NCI-H526 treated with DMSO at 0.1 percent for 48 hours (cell line): ENCODE measurements around the gene CFAP206.
"Not testable (repeated sequence)": the region's sequence is repeated elsewhere in the genome, so short reads cannot be mapped to it uniquely, and the experiment has no call there.

Source experiments
- DNase-seq: peaks from one replicate; lab custom pipeline; 2025; lab: John Stamatoyannopoulos, UW

CFAP206 gene

GRCh38 chr6:87420360-87420759 lies 12.6 kb downstream of the CFAP206 start:
- no peak for DNase-seq

GRCh38 chr6:87421576-87421975 lies 13.8 kb downstream of the CFAP206 start:
- DNase-seq: no peak

GRCh38 chr6:87426789-87427188 lies 19.0 kb downstream of the CFAP206 start:
- DNase-seq: no peak

DNA sequence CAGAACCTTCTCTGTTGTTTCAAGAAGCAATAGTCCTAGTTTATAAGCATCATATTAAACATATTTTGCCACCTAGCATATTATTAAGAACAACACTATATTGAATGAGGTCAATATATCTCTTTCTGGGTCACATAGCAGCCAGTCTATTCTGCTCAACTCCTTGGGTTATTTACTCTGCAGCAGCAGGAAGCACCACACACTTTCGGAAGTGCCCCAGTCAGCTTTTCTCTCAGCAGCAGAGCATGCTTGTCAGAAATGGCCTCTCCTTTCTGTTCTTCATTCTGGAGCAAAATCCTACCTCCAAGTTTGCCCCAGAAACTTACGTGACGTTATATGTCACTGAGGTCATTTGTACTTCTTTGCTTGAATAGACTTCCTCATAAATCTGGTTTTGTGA lies 22.7 kb downstream of the CFAP206 start:
- no peak for DNase-seq

- DNase-seq: no peak
These were observed 23.5 kb downstream of the CFAP206 start for GRCh38 chr6:87431263-87431662.

- no peak for DNase-seq
These were observed 28.7 kb downstream of the CFAP206 start for GRCh38 chr6:87436435-87436834.

- DNase-seq: no peak
These were observed 33.9 kb downstream of the CFAP206 start for GRCh38 chr6:87441711-87442110.

- DNase-seq: no peak
These were observed 36.6 kb downstream of the CFAP206 start for GRCh38 chr6:87444362-87444761.

DNA sequence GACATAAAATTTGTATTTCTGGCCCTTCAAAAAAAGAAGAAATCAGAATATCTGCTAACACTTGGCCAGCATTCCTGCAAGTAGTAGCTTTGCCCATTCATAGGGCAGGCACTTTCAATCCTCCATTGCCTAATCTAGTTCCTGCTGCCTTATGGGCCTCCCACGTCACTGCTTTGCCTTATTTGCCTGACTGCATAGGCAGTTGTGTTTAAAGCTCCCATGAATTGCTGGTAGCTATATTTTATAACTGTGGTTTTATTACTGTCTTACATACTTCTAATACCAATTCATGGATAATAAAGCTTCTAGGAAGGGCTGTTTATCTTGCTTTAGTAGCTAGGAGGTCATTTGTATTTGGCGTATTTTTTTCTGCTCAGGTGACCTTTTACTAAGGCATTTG lies 57.3 kb downstream of the CFAP206 start:
- DNase-seq: no peak

- peak; percentile 82 for DNase-seq
These were observed 65.0 kb downstream of the CFAP206 start, which contains the start of gene SLC35A1 for GRCh38 chr6:87472525-87473418. Gene SLC35A1 (plus strand): TSS chr6:87472974. CDS start chr6:87473004, 30 bp downstream.

DNA sequence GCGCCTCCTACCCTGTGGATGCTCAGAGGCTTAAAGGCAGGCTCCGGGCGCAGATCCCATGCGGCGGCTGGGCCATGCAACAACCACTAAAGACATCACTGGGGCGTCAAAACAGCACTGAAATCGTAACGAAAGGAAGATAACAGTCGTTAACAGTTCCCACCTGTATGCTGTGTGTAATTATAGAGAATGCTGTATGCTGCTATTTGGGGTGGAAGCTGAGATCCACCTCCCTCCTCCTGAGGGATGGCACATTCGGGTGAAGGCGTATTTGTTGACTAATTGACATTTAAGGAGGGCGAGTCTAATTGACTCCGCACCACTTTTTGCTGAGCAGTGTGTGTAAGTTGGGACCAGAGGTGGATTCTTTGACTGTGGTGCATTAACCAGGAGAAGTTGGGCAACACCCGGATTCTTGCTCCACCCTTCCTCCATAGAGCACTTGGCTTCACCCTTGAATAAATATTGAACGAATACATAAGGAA lies 65.7 kb downstream of the CFAP206 start:
- peak; percentile 43 for DNase-seq

- no peak for DNase-seq
These were observed 74.2 kb downstream of the CFAP206 start for GRCh38 chr6:87481931-87482330.

- no peak for DNase-seq
These were observed 74.6 kb downstream of the CFAP206 start for GRCh38 chr6:87482366-87482765.

GRCh38 chr6:87483929-87484328 lies 76.2 kb downstream of the CFAP206 start:
- no peak for DNase-seq

- no peak for DNase-seq
These were observed 76.7 kb downstream of the CFAP206 start for GRCh38 chr6:87484491-87484890.

- DNase-seq: no peak
These were observed 79.8 kb downstream of the CFAP206 start for GRCh38 chr6:87487555-87487954.

DNA sequence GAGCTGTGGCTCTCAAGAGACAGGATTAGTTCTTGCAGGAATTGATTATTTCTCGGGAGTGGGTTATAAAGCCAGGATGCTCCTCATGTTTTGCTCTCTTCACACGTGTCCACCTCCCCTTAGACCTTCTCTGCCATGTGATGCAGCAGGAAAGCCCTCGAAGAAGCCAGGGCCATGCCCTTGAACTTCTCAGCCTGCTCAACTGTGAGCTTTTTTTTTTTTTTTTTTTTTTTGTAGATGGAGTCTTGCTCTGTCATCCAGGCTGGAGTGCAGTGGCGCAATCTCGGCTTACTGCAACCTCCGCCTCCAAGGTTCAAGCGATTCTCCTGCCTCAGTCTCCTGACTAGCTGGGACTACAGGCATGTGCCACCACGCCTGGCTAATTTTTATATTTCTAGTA lies 81.6 kb downstream of the CFAP206 start:
- DNase-seq: not testable (repeated sequence)

GRCh38 chr6:87494761-87495422 lies 87.1 kb downstream of the CFAP206 start:
- no peak for DNase-seq

GRCh38 chr6:87498048-87498447 lies 90.3 kb downstream of the CFAP206 start:
- no peak for DNase-seq

DNA sequence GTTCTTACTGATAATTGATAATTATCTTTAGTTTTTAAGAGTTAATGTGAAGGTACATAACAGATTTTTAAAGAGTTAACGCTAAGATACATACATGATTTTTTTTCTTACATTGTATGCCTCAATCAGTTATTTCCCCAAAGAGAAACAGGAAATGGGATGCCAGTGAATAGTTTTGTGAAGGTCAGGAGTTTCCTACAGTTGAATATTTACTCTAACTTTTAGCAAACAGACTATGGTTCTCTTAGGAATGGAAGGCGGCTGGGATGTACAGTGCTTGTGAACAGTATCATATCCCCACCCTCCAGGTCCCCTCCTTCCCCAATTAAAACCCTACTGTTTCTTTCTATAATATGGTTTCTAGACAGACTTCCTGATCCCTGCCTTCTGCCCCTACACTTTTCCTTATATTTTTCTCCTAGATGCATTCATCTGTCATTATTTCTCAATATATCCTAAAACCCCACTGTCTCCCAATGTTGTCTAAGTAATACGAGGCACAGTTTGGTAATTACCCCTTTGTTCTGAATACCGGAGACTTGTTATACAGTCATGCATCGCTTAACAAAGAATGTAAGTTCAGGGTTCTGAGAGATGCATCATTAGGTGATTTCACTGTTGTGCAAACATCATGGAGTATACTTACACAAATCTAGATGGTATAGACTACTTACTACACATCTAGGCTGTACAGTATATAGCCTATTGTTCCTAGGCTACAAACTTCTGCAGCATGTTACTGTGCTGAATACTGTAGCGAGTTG lies 94.2 kb downstream of the CFAP206 start:
- DNase-seq: no peak

DNA sequence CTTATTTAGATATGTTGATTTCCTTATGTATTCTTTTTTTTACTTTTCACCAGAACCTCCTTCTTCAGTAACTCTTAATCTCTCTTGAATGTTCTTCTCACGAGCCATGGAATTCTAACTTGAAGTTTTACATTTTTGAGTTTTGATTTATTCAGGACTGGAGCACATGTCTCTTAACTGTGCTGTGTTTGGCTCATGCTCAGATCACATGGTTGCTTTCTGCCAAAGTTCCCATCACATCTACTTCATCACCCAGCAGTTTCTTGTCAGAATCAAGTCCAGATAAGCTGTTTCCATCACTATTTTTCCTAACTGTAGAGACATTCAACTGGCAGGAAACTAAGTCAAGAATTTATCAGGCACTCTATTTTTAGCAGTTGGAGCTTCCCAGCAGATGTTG lies 96.7 kb downstream of the CFAP206 start:
- DNase-seq: no peak
